ENCODE results near the gene CDC7. TPM values are rescaled to one million over a fixed set of nuclear protein-coding genes. Genes with fewer than 3 reads are reported as not detected.

The CDC7 gene
- total and polyA plus RNA-seq, 9 of the 15 experiments (the other 6 are each of a cell fraction or from before 2014, with no cell fraction given) = 22.3 to 66.8 (median 44.2) TPM

DNA sequence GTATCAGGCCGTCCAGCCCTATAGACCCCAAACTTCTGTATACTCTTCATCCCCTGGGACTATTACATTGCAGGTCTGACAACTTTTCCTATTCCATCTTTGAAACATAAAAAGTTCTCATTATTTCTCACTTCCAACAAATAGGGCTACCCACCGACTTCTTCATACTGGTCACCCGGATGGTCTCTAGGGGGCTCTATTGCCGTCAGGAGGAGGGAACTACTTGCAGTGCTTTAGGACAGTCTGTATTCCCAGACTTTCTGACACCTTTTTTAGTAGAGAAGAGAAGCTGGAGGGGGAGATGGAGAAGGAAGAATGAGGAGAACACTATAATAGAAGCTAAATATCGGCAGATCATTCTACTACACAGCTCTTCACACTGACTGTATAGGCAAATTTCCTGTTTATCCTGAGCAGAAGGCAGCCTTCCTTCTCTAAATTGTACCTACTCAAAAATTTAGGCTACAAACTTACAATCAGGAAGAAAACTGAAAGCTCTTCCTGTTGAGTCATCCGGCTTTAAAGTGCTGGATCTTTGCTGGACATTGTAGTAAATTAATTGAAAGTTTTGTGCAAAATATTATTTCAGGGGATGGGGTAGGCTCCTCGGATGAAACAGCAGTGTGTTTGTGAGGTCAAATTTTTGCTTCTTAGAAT is 54.6 kb downstream of the CDC7 start (continued):
- TF ChIP-seq XRCC5 (IDR thresholded peaks at IDR 0.05; ENCODE audit: low read depth, low read length) = no peak
- 0 out of 2 replicates have a peak, but pooled peaks have one; percentile 6 for TF ChIP-seq NFRKB (IDR thresholded peaks at IDR 0.05; ENCODE audit: low read depth)
- no peak for TF ChIP-seq SRSF3 (IDR thresholded peaks at IDR 0.05; ENCODE audit: insufficient read depth, low read length)
- no peak for TF ChIP-seq ZNF224 (CRISPR knock-in tag; IDR thresholded peaks at IDR 0.05)
- TF ChIP-seq RAD21 (CRISPR knock-in tag; conservative IDR thresholded peaks at IDR 0.05 in 1 of 2, IDR thresholded peaks at IDR 0.05 in 1 of 2) = peak; percentile 27 to 58
- no peak for TF ChIP-seq ETS2 (tag; IDR thresholded peaks at IDR 0.05; ENCODE audit: borderline replicate concordance, poor library complexity, severe bottlenecking)
- TF ChIP-seq POLR2H (tag; IDR thresholded peaks at IDR 0.05; ENCODE audit: low read depth) = no peak
- TF ChIP-seq, protein P1, sequence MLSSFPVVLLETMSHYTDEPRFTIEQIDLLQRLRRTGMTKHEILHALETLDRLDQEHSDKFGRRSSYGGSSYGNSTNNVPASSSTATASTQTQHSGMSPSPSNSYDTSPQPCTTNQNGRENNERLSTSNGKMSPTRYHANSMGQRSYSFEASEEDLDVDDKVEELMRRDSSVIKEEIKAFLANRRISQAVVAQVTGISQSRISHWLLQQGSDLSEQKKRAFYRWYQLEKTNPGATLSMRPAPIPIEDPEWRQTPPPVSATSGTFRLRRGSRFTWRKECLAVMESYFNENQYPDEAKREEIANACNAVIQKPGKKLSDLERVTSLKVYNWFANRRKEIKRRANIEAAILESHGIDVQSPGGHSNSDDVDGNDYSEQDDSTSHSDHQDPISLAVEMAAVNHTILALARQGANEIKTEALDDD (IDR thresholded peaks at IDR 0.05) = no peak
- TF ChIP-seq, protein P2, sequence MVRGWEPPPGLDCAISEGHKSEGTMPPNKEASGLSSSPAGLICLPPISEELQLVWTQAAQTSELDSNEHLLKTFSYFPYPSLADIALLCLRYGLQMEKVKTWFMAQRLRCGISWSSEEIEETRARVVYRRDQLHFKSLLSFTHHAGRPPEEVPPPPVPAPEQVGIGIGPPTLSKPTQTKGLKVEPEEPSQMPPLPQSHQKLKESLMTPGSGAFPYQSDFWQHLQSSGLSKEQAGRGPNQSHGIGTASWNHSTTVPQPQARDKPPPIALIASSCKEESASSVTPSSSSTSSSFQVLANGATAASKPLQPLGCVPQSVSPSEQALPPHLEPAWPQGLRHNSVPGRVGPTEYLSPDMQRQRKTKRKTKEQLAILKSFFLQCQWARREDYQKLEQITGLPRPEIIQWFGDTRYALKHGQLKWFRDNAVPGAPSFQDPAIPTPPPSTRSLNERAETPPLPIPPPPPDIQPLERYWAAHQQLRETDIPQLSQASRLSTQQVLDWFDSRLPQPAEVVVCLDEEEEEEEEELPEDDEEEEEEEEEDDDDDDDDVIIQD (CRISPR knock-in tag; IDR thresholded peaks at IDR 0.05) = no peak
- no peak for TF ChIP-seq ZNF324 (CRISPR knock-in tag; IDR thresholded peaks at IDR 0.05)
- TF ChIP-seq, protein P3, sequence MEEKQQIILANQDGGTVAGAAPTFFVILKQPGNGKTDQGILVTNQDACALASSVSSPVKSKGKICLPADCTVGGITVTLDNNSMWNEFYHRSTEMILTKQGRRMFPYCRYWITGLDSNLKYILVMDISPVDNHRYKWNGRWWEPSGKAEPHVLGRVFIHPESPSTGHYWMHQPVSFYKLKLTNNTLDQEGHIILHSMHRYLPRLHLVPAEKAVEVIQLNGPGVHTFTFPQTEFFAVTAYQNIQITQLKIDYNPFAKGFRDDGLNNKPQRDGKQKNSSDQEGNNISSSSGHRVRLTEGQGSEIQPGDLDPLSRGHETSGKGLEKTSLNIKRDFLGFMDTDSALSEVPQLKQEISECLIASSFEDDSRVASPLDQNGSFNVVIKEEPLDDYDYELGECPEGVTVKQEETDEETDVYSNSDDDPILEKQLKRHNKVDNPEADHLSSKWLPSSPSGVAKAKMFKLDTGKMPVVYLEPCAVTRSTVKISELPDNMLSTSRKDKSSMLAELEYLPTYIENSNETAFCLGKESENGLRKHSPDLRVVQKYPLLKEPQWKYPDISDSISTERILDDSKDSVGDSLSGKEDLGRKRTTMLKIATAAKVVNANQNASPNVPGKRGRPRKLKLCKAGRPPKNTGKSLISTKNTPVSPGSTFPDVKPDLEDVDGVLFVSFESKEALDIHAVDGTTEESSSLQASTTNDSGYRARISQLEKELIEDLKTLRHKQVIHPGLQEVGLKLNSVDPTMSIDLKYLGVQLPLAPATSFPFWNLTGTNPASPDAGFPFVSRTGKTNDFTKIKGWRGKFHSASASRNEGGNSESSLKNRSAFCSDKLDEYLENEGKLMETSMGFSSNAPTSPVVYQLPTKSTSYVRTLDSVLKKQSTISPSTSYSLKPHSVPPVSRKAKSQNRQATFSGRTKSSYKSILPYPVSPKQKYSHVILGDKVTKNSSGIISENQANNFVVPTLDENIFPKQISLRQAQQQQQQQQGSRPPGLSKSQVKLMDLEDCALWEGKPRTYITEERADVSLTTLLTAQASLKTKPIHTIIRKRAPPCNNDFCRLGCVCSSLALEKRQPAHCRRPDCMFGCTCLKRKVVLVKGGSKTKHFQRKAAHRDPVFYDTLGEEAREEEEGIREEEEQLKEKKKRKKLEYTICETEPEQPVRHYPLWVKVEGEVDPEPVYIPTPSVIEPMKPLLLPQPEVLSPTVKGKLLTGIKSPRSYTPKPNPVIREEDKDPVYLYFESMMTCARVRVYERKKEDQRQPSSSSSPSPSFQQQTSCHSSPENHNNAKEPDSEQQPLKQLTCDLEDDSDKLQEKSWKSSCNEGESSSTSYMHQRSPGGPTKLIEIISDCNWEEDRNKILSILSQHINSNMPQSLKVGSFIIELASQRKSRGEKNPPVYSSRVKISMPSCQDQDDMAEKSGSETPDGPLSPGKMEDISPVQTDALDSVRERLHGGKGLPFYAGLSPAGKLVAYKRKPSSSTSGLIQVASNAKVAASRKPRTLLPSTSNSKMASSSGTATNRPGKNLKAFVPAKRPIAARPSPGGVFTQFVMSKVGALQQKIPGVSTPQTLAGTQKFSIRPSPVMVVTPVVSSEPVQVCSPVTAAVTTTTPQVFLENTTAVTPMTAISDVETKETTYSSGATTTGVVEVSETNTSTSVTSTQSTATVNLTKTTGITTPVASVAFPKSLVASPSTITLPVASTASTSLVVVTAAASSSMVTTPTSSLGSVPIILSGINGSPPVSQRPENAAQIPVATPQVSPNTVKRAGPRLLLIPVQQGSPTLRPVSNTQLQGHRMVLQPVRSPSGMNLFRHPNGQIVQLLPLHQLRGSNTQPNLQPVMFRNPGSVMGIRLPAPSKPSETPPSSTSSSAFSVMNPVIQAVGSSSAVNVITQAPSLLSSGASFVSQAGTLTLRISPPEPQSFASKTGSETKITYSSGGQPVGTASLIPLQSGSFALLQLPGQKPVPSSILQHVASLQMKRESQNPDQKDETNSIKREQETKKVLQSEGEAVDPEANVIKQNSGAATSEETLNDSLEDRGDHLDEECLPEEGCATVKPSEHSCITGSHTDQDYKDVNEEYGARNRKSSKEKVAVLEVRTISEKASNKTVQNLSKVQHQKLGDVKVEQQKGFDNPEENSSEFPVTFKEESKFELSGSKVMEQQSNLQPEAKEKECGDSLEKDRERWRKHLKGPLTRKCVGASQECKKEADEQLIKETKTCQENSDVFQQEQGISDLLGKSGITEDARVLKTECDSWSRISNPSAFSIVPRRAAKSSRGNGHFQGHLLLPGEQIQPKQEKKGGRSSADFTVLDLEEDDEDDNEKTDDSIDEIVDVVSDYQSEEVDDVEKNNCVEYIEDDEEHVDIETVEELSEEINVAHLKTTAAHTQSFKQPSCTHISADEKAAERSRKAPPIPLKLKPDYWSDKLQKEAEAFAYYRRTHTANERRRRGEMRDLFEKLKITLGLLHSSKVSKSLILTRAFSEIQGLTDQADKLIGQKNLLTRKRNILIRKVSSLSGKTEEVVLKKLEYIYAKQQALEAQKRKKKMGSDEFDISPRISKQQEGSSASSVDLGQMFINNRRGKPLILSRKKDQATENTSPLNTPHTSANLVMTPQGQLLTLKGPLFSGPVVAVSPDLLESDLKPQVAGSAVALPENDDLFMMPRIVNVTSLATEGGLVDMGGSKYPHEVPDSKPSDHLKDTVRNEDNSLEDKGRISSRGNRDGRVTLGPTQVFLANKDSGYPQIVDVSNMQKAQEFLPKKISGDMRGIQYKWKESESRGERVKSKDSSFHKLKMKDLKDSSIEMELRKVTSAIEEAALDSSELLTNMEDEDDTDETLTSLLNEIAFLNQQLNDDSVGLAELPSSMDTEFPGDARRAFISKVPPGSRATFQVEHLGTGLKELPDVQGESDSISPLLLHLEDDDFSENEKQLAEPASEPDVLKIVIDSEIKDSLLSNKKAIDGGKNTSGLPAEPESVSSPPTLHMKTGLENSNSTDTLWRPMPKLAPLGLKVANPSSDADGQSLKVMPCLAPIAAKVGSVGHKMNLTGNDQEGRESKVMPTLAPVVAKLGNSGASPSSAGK (IDR thresholded peaks at IDR 0.05) = 0 out of 2 replicates have a peak, but pooled peaks have one; percentile 4
- TF ChIP-seq PHF21A (IDR thresholded peaks at IDR 0.05; ENCODE audit: borderline replicate concordance, low read depth) = no peak
- TF ChIP-seq ZNF175 (CRISPR knock-in tag; IDR thresholded peaks at IDR 0.05; ENCODE audit: low read depth) = 0 out of 2 replicates have a peak, but pooled peaks have one; percentile 10
